GM18505 (cell line): Measurements from ENCODE around the gene SPPL2B.

Source experiments
- ATAC-seq: cut with Tn5 transposase; IDR thresholded peaks from one replicate; pipeline ENCODE4 v1.9.1; 2021; ENCODE audit not compliant: unreplicated experiment
- POLR2A ChIP-seq: IDR thresholded peaks from 4 replicates; pipeline ENCODE4 v1.6.1; 2011; ENCODE audit warnings: borderline replicate concordance; ENCODE audit not compliant: insufficient read depth, insufficient read length; ENCODE audit errors: extremely low read depth

SPPL2B gene

DNA sequence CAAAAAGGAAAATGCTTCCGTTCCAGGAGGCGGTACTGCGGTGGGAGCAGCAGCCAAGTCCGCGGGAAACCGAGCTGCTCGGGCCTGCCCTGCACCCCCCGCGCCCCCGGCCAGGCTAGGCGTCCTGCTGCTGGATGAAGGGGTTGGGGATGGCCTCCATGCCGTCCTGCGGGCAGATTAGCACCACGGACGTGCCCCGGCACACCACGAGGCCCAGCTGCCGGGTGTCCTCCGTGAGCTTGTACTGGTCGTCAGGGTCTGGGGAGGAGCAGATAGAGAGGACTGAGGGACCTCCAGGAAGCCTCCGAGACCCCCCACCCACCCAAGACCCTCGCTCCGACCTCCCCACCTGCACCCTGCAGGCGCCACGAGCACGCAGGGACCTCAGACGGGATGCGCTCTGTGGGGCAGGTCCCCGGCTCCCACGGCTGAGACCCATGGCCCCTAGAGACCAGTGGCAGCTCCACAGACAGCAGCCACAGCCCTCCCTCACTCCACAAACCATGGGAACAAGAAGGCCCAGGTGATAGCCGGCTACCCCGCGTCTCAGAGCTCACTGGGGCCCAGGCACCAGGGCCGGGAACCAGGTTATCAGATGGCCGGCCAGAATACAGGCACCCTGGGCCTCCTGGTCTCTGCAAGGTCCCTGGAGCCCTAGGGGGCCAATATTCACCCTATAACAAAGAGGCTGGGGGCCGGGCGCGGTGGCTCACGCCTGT, 6.8 kb upstream of the SPPL2B start:
- no peak for TF ChIP-seq POLR2A
- no peak for ATAC-seq

DNA sequence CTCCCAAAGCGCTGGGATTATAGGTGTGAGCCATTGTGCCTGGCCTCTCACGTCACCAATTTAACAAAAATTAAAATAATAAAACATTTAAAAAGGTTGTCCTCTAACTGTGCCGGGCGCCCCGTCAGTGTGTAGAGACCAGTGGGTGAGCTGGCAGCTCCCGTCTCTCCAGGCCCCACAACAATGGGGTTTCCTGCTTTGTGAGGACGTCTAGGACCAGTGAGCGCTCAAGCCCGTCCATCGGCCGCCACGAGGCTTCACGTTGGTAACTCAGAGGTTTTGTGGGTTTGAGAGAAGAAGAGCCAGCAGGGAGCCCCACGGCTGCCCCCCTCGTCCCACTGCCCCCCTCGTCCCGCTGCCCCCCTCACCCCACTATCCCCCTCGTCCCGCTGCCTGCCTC, 4.8 kb upstream of the SPPL2B start:
- TF ChIP-seq POLR2A, result no peak
- no peak for ATAC-seq

DNA sequence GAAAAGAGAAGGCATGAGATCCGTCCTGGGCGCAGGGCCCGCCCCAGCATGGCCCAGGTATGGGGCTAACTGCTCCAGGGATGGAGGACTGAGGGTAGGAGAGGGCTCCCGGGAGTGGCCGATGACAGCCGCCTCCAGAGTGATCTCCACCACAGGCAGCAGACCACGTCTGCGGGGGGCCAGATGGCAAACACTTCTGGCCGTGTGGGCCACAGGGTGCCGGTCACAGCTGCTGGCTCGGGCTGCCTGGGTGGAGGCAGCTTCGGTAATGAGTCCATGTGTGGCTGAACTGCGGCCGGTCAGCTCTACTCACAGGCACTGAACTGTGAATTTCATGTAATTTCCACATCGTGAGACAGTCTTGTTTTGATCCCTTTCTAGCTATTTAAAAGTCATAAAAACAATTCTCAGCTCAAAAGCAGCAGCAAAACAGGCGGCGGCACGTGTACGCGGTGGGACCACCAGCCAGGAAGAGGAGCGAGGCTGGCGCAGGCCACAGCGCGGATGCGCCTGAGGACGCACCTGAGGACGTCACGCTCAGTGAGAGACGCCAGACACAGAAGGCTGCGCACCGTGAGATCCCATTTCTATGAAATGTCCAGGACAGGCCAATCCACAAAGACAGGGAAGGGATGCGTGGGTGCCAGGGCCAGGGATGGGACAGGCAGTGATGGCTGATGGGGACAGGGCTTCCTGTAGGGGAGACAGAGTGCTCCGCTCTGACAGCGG, 4.1 kb upstream of the SPPL2B start:
- no peak for ATAC-seq
- no peak for TF ChIP-seq POLR2A

DNA sequence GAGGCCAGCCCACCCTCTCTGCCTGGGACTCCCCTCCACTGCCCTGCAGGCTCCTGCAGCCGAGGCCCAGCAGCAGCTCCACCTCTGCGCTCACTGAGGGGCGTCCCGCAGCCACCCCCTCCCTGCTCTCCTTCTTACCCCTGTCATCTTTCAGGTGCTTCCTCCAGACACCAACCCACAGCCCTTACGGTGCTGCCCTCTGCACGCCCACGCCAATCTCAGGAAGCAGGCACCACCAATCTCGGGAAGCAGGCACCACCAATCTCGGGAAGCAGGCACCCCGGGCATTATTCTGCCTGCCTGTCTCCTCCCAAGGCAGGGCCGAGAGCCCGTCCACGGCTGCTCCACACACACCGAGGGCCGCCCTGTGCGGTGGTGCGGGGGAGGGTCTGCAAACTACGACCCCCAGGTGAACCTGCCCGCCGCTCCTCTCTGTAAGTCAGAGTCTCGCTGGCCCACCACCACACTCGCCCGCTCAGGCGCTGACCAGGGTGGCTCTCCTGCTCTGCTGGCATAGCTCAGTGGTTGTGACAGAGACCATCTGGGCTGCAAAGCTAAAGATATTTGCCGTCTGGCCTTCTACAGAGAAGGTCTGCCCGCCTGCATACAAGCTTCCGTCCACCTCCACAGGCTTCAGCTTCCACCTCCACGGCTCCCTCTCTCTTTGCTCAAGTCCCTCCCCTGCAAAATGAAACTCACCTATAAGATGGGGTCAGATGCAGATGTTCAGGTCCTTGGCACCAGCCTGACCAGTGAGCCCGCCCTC, 3.0 kb upstream of the SPPL2B start:
- TF ChIP-seq POLR2A, result no peak
- no peak for ATAC-seq

DNA sequence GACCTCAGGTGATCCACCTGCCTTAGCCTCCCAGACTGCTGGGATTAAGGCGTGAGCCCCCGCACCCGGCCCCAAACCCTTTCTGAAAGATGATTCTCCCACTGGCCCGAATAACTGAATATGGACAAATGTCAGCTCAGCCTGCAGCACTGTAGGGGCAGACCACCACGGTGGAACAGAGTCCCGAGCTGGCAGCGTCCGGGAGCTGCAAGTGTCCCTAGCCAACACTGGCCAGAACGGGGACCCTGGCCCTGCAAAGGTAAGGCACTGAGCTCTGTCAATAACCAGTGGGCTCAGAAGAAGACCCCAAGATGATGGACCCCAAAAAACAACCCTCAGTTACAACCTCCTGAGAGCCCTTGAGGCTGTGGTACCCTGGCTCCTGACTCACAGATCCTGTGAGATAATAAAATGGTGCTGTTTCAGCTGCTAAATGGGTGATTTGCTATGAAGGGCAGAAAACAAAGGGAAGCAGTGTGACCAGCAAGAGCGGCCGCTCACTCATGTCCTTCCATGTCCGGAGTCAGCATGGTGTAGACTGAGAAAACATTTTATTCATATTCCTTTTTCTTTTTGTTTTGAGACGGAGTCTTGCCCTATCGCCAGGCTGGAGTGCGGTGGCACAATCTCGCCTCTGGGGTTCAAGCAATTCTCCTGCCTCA, 1.7 kb upstream of the SPPL2B start:
- no peak for TF ChIP-seq POLR2A
- ATAC-seq, result no peak

DNA sequence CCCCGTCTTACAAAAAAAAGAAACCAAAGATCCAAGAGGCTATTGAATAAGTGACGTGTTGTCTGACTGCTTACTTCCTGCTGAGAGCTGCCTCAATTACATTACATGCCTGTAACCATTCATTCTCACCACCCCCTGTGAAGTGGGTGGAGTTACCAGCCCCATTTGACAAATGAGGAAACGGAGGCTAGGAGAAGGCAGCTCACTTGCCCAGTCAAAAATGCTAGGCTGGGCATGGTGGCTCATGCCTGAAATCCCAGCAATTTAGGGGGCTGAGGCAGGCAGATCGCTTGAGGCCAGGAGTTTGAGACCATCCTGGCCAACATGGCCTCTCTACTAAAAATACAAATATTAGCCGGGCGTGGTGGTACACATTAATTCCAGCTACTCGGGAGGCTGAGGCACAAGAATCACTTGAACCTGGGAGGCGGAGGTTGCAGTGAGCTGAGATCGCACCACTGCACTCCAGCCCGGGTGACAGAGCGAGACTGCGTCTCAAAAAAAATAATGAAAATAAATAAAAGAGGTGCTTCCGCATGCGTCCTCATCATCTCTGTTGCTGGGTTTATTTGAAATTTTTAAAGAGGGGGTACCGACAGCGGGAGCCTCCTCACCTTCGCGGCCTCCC, 597 bp upstream of the SPPL2B start:
- no peak for ATAC-seq
- TF ChIP-seq POLR2A, result peak; percentile 11

DNA sequence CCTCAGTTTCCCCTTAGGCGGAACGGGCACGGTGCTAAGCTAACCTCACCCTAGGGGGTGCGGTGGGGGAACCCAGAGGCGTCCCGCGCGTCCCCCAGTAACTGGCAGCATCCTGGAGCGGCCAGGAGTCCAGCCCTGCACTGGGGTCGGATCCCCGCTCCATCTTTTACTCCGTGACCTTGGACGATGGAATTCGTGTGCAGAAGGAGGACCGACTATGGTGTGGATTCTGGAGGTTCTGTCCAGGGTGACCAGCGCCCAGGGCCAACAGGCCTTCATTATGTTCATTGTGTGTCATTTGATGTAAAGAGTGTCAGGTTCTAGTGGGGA, 630 bp downstream of the SPPL2B start:
- no peak for ATAC-seq
- TF ChIP-seq POLR2A, result no peak

DNA sequence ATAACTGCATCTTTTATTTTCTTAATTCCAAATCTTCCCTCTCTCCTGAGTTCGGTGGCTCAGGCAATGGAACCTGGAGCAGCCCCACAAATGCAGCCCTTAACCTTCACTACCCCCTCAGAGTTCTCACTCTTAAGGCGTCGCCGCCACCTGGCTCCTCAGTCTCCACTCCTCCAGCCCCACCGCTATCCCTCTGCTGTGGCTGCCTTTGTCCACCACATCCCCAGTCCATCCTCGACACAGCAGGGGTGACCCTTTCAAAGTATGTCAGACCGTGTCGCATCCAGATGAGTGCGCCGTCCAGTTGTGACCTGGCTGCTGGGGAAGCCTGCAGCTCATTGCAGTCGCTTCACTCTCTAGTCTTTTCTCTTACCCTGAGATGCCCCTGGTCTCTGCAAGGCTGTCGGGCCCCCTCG, 1.0 kb downstream of the SPPL2B start:
- ATAC-seq, result no peak
- TF ChIP-seq POLR2A, result no peak

DNA sequence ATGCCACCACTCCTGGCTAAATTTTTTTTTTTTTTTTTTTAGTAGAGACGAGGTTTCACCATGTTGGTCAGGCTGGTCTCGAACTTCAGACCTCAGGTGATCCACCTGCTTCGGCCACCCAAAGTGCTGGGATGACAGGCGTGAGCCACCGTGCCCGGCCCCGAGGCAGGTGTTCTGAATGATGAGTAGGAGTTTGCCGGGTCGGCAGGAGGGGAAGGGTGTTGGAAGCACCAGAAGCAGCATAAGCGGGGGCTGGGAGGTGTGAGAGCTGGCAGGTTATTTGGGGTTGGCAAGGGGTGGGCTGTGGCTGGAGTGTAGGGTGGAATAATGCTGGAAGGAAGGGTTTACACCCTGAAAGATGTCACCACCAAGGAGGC, 1.8 kb downstream of the SPPL2B start:
- TF ChIP-seq POLR2A, result no peak
- ATAC-seq, result no peak

DNA sequence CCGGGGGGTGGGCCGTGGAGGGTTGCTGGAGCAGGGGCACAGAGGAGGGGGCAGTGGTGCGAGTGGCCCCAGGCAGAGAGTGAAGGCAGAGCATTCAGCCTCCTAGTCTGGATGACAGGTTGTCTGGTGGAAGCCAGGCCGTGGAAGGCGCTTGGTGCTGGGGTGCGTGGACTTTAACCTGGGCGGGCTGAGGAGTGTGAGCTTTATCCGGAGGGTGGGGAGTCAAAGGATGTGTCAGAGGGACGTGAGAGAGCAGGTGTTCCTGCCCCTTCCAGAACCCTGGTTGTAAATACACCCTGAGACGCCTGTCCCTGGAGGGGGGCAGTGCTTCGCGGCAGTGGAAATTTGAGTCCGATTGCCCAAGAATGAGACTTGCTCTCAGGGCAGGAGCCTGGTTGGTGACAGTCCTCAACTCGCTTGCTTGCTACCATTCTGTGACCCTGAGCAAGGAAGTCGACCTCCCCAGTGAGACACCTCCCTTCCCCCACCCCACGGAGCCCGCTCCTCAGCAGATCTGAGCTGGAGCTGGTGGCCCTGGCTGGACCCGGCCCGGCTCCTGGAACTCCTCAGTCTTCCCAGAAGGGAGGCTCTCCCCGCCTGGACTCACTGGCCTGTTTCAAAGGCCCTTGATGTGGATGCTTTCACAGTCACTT, 2.3 kb downstream of the SPPL2B start:
- no peak for TF ChIP-seq POLR2A
- ATAC-seq, result no peak

DNA sequence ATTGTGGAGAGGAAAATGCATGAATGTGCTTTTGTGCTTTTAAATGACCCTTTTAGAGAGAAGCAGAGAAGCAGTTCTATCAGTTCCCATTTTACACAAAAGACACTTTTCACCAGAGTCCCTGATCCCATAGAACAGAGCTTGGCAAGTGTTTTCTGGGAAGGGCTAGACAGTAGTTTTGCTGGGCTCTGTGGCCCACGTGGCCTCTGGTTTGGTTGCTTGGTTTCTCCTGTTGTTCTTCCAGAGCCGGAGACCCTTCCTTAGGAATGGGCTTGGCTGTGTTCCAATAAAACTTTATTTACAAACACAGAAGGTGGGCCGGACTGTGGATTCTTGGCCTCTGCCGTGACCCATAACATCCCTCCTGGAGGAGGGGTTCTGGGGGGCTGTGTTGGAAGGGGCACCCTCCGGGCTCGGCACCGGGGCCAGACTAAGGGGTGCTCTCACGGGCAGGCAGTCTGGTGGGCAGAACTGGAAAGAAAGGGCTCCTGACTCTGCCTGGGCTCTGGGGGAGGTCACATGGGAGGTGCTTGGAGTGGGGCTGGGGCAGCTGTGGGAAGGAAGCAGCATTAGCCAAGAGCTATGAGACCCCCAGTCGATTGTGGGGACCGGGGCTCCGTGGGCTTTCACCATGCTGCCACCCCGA, 3.2 kb downstream of the SPPL2B start:
- no peak for TF ChIP-seq POLR2A
- no peak for ATAC-seq

DNA sequence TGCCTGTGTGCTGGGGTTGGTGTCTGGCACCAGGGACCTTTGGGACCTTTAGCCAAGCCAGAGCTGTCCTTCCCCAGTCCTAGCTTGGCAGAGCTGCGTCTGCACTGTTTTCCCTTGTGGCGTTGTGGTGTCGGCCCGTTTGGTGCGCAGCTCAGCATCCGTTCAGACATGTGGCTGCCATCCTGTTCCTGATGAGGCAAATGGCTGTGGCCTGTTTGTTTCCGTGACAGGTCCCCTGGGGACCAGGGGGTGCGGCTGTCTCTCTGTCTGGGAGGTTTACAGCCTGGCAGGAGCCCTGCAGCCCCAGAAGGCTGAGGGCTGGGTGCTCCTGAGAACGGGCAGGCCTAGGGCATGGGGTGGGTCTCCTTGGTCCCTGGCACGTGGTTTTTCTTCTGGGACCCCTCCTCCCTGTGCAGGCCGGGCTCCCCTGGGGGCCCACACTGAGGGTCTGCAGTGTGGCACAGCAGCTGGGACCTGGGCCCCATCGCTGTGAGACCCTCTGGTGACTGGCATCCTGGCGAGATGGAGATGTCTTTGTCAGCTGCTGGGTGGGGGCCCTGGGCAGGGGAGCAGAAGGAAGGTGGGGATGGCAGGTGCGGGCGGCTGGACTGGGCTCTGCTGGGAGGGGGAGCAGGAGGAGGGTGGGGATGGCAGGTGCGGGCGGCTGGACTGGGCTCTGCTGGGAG, 4.0 kb downstream of the SPPL2B start:
- no peak for ATAC-seq
- no peak for TF ChIP-seq POLR2A
